Measurements from ENCODE around the gene ELF2. TPM values are rescaled to one million over a fixed set of nuclear protein-coding genes. Genes with fewer than 3 reads are reported as not detected.

Gene ELF2
- total RNA-seq, 1 experiment from 2014 or later = 21.9 TPM

GRCh38 chr4:139176302-139177048 lies 543 bp downstream of the ELF2 start:
- POLR2A ChIA-PET = interaction anchor here (0.5 to 0.6 kb wide), 2 partner anchors 25 to 119 kb away, joined by 3 to 4 read pairs; no protein-coding TSS in a partner anchor
- no peak for DNase-seq (ENCODE audit: low read depth, low spot score)
- no peaks in the 10 kb centered on the region; the same call in 1 of the 2 replicates for H3K36me3 ChIP-seq (ENCODE audit: control insufficient read depth, insufficient read depth, low read length)
- ATAC-seq = peak; percentile 78
- no peaks in the 10 kb centered on the region for H3K9me3 ChIP-seq (ENCODE audit: control insufficient read depth, insufficient read depth, low read depth, low read length)
- TF ChIP-seq POLR2AphosphoS5 (IDR thresholded peaks at IDR 0.05; ENCODE audit: low read depth, low read length) (no peak; the same call in 1 of the 2 replicates), TCF7L2 (IDR thresholded peaks at IDR 0.05; ENCODE audit: low read depth, low read length) (no peak), REST (IDR thresholded peaks at IDR 0.05; ENCODE audit: insufficient read depth in 1 of 2, low read depth in 2 of 2, low read length in 1 of 2) (no peak), SIN3A (IDR thresholded peaks at IDR 0.05; ENCODE audit: borderline replicate concordance, insufficient read depth, low read depth, low read length) (no peak; the same call in 1 of the 2 replicates), CTCF (IDR thresholded peaks at IDR 0.05) (no peak)
- peak overlapping the region; percentile 77 for H3K27ac ChIP-seq (ENCODE audit: low read length)
- H3K4me3 ChIP-seq (ENCODE audit: low read depth in 2 of 2, low read length in 2 of 2) = peak overlapping the region; percentile 84 to 85
- H3K27me3 ChIP-seq (ENCODE audit: control insufficient read depth, insufficient read depth, low read length) = no peaks in the 10 kb centered on the region
- BruUV-seq (replicated peaks) = no TSS peak
- intact Hi-C loops (cut with micrococcal nuclease; ENCODE audit: unreplicated experiment) = no loop called here
- CTCF ChIA-PET = no interaction called here
- peaks cover 8% of the 10 kb centered on the region for H3K4me1 ChIP-seq (ENCODE audit: control insufficient read depth, insufficient read depth, low read length)
- in situ Hi-C loops (cut with HindIII; ENCODE audit: low pct_unique_long_range_greater_than_20kb, low sequenced_read_pairs) = no loop called here

- peak; percentile 28; the same call in 1 of the 2 replicates for ATAC-seq
- Histone ChIP-seq H3K36me3 (ENCODE audit: control insufficient read depth, insufficient read depth, low read length) (no peaks in the 10 kb centered on the region; the same call in 1 of the 2 replicates), H3K27ac (ENCODE audit: low read length) (peak overlapping the region; percentile 77), H3K4me3 (ENCODE audit: low read depth in 2 of 2, low read length in 2 of 2) (peak overlapping the region; percentile 84 to 85), H3K4me1 (ENCODE audit: control insufficient read depth, insufficient read depth, low read length) (peaks cover 8% of the 10 kb centered on the region), H3K27me3 (ENCODE audit: control insufficient read depth, insufficient read depth, low read length) (no peaks in the 10 kb centered on the region), H3K9me3 (ENCODE audit: control insufficient read depth, insufficient read depth, low read depth, low read length) (no peaks in the 10 kb centered on the region)
- no TSS peak for BruUV-seq (replicated peaks)
- TF ChIP-seq CTCF (IDR thresholded peaks at IDR 0.05) = no peak
- no peak for TF ChIP-seq POLR2AphosphoS5 (IDR thresholded peaks at IDR 0.05; ENCODE audit: low read depth, low read length)
- no peak for TF ChIP-seq TCF7L2 (IDR thresholded peaks at IDR 0.05; ENCODE audit: low read depth, low read length)
- no peak for TF ChIP-seq REST (IDR thresholded peaks at IDR 0.05; ENCODE audit: insufficient read depth in 1 of 2, low read depth in 2 of 2, low read length in 1 of 2)
- TF ChIP-seq SIN3A (IDR thresholded peaks at IDR 0.05; ENCODE audit: borderline replicate concordance, insufficient read depth, low read depth, low read length) = no peak
- DNase-seq (ENCODE audit: low read depth, low spot score) = no peak
- in situ Hi-C loops (cut with HindIII; ENCODE audit: low pct_unique_long_range_greater_than_20kb, low sequenced_read_pairs) = no loop called here
- POLR2A ChIA-PET = no interaction called here
- intact Hi-C loops (cut with micrococcal nuclease; ENCODE audit: unreplicated experiment) = no loop called here
- CTCF ChIA-PET = no interaction called here
Measured at GRCh38 chr4:139175646-139176301, 1.2 kb downstream of the ELF2 start.

All from Panc1 (cell line).